Fibroblast of lung (primary cell): Measurements from ENCODE around the gene RBM8A.

ENCODE experiments used
- CTCF ChIP-seq, 2 donors: IDR thresholded peaks in 1 of 2; conservative IDR thresholded peaks in 1 of 2; 1 replicate in 1 of 2; 2 replicates in 1 of 2; pipeline ENCODE4 v1.5.1; 2011 to 2012; ENCODE audit warnings: low read length in 2 of 2, control low read depth in 1 of 2, inconsistent platforms in 1 of 2, low read depth in 1 of 2, mild to moderate bottlenecking in 1 of 2
- EZH2 ChIP-seq: IDR thresholded peaks from 2 replicates; pipeline ENCODE4 v1.5.1; 2012; ENCODE audit warnings: low read length, control low read depth, mild to moderate bottlenecking; ENCODE audit errors: missing control alignments

GRCh38 chr1:145918144-145918991, 8.9 kb downstream of the RBM8A start, which contains the start of gene PEX11B:
- no peak for TF ChIP-seq CTCF (conservative IDR thresholded peaks at IDR 0.05 in 1 of 2, IDR thresholded peaks at IDR 0.05 in 1 of 2; ENCODE audit: low read depth in 1 of 2, low read length in 2 of 2)
- no peak for TF ChIP-seq EZH2
